Psoas muscle (tissue), 8 donors: Measurements from ENCODE around the gene NPDC1. TPM values are rescaled to one million over a fixed set of nuclear protein-coding genes. Genes with fewer than 3 reads are reported as not detected.

Experiments used
- ATAC-seq, 4 donors: fragments of 200-7000 bp; cut with Tn5 transposase; one replicate each; pipeline ENCODE4 v1.9.1; 2020; ENCODE audit warnings: moderate library complexity in 3 of 4, mild to moderate bottlenecking in 2 of 4
- DNase-seq, 2 donors: peaks; one replicate each; pipeline ENCODE4 v3.0.0-alpha.2; 2020
- H3K27ac ChIP-seq: fragments of 200-600 bp; one replicate; pipeline ENCODE4 v1.8.0; 2022
- H3K27me3 ChIP-seq, 3 donors: fragments of 200-600 bp in 1 of 3; one replicate each; pipeline versions ENCODE4 v1.6.1 to v1.8.0; 2013 to 2022; ENCODE audit warnings: low read length in 2 of 3, mild to moderate bottlenecking in 2 of 3, moderate library complexity in 1 of 3; ENCODE audit not compliant: insufficient read depth in 3 of 3
- H3K36me3 ChIP-seq, 2 donors: fragments of 200-600 bp in 1 of 2; one replicate each; pipeline versions ENCODE4 v1.6.1 to v1.8.0; 2013 to 2022; ENCODE audit warnings: low read depth in 1 of 2, mild to moderate bottlenecking in 1 of 2, moderate library complexity in 1 of 2; ENCODE audit not compliant: insufficient read depth in 1 of 2
- H3K4me1 ChIP-seq: fragments of 200-600 bp; one replicate; pipeline ENCODE4 v1.8.0; 2022
- H3K4me3 ChIP-seq: fragments of 200-600 bp; one replicate; pipeline ENCODE4 v1.8.0; 2022; ENCODE audit warnings: mild to moderate bottlenecking
- H3K9me3 ChIP-seq: fragments of 200-600 bp; one replicate; pipeline ENCODE4 v1.8.0; 2022
- CTCF ChIP-seq: fragments of 200-600 bp; IDR thresholded peaks from one replicate; pipeline ENCODE4 v1.8.0; 2022; ENCODE audit warnings: antibody characterized with exemption
- WGBS, 3 donors: extraction: QIAGEN DNeasy Blood & Tissue Kit; methylation state at CpG; one replicate each; pipeline versions ENCODE4 v1.1.6 to v1.1.7; 2013; 5-methylcytosine and 5-hydroxymethylcytosine counted together
- intact Hi-C, 2 donors: fragments of 100-400 bp; cut with DNase I; formaldehyde crosslinking; loops; one replicate each; pipeline versions ENCODE4 v1.11.0 to v1.14.2; 2022
- polyA plus RNA-seq, 3 donors: library from polyadenylated mRNA; stranded (reverse); fragments of 200-250 nt; gene quantifications; one replicate each; pipeline ENCODE4 v1.2.3, GENCODE V29; 2013
- total RNA-seq, 4 donors: library from RNA; stranded (reverse); fragmentation: NEBNext Ultra II Directional in 2 of 4; extraction: Animal tissue kit (Norgen Biotek cat#: 25700) in 2 of 4; gene quantifications; one replicate each; pipeline versions ENCODE4 v1.2.1 to v1.2.4, GENCODE V29; 2021 to 2023
- donor health status: healthy with polysubstance abuse.
- donor health status: DM: no; HTN: no; CAD: no; lungs with moderate emphysema.
- donor health status: Bipolar disorder and iron deficiency.
- donor health status: healthy.
- donor health status: DM: yes; HTN: yes; CAD: no.
- donor health status: DM: no; HTN: no; CAD: no.
- donor health status: DM: no; HTN: no; CAD: no.
- donor health status: DM: yes; HTN: yes; CAD: no.

Gene NPDC1
- total and polyA plus RNA-seq, 7 donors: 14.8 to 32.1 (median 22.4) TPM

- Histone ChIP-seq H3K27me3 (peaks cover 0 to 4% (median 0%) of the 10 kb centered on the region in 3 donors), H3K27ac (no peak overlapping the region), H3K4me3 (no peak overlapping the region), H3K9me3 (no peaks in the 10 kb centered on the region), H3K4me1 (peaks cover 16% of the 10 kb centered on the region), H3K36me3 (peaks cover 0 to 6% of the 10 kb centered on the region in 2 donors)
- DNase-seq (no peak), ATAC-seq (no peak)
- no peak for TF ChIP-seq CTCF
- intact Hi-C loops: no loop called here
- 85 to 89% (median 88%) methylated on average over 12 of the region's 12 CpGs for WGBS, 3 donors
These were observed 29.3 kb upstream of the NPDC1 start for GRCh38 chr9:137075275-137075775.

- ATAC-seq (no peak), DNase-seq (peak in 1 of 2 donors; percentile 9)
- H3K4me3 ChIP-seq: no peak overlapping the region
- no peaks in the 10 kb centered on the region for H3K9me3 ChIP-seq
- peaks cover 16% of the 10 kb centered on the region for H3K4me1 ChIP-seq
- peaks cover 0 to 6% of the 10 kb centered on the region in 2 donors for H3K36me3 ChIP-seq
- H3K27ac ChIP-seq: no peak overlapping the region
- WGBS, 3 donors: 81 to 86% (median 82%) methylated on average over 12 of the region's 12 CpGs
- H3K27me3 ChIP-seq: peaks cover 0 to 4% (median 0%) of the 10 kb centered on the region in 3 donors
- no peak for TF ChIP-seq CTCF
- intact Hi-C loops: no loop called here
These were observed 28.8 kb upstream of the NPDC1 start for GRCh38 chr9:137074657-137075274.

GRCh38 chr9:137073992-137074399, 28.0 kb upstream of the NPDC1 start:
- Histone ChIP-seq H3K27me3 (peaks cover 0 to 12% (median 5%) of the 10 kb centered on the region in 3 donors), H3K27ac (no peak overlapping the region), H3K4me3 (no peak overlapping the region), H3K9me3 (no peaks in the 10 kb centered on the region), H3K36me3 (peaks cover 0 to 2% of the 10 kb centered on the region in 2 donors), H3K4me1 (peaks cover 16% of the 10 kb centered on the region)
- 82 to 88% (median 85%) methylated on average over 8 of the region's 8 CpGs for WGBS, 3 donors
- peak in 1 of 2 donors; percentile 3 for DNase-seq
- no peak for ATAC-seq
- intact Hi-C loops: no loop called here
- TF ChIP-seq CTCF: no peak

GRCh38 chr9:137071282-137071681, 25.3 kb upstream of the NPDC1 start:
- ATAC-seq: peak in 2 of 4 donors; percentile 0 to 5
- peaks cover 0 to 10% (median 5%) of the 10 kb centered on the region in 3 donors for H3K27me3 ChIP-seq
- peak in 1 of 2 donors; percentile 7 for DNase-seq
- intact Hi-C loops: no loop called here
- no peaks in the 10 kb centered on the region for H3K36me3 ChIP-seq
- peak overlapping the region; percentile 58 for H3K4me3 ChIP-seq
- no peak for TF ChIP-seq CTCF
- H3K9me3 ChIP-seq: no peaks in the 10 kb centered on the region
- peaks cover 4% of the 10 kb centered on the region for H3K4me1 ChIP-seq
- H3K27ac ChIP-seq: no peak overlapping the region
- WGBS, 3 donors: 68 to 86% (median 85%) methylated on average over 2 of the region's 2 CpGs
